Transverse colon (tissue), 4 donors: ENCODE data around the gene RAB11FIP3. TPM values are rescaled to one million over a fixed set of nuclear protein-coding genes. Genes with fewer than 3 reads are reported as not detected.
"Not testable (repeated sequence)": the region's sequence is repeated elsewhere in the genome, so short reads cannot be mapped to it uniquely, and the experiment has no call there.

ENCODE experiments used
- DNase-seq: peaks from one replicate; pipeline ENCODE4 v3.0.0-alpha.2; 2019
- H3K27ac ChIP-seq, 4 donors: fragments of 200-600 bp; sonication (generic); 2 replicates each; pipeline ENCODE4 v1.5.1; 2016 to 2018; ENCODE audit warnings: inconsistent platforms in 4 of 4
- H3K27me3 ChIP-seq: fragments of 200-600 bp; sonication (generic); 2 replicates; pipeline ENCODE4 v1.5.1; 2017; ENCODE audit warnings: inconsistent platforms
- H3K36me3 ChIP-seq, 4 donors: fragments of 200-600 bp; sonication (generic); 2 replicates each; pipeline ENCODE4 v1.5.1; 2017 to 2019; ENCODE audit warnings: inconsistent platforms in 4 of 4
- H3K4me1 ChIP-seq, 4 donors: fragments of 200-600 bp; sonication (generic); 2 replicates each; pipeline ENCODE4 v1.5.1; 2017 to 2020; ENCODE audit warnings: inconsistent platforms in 4 of 4
- H3K4me3 ChIP-seq, 4 donors: fragments of 200-600 bp; sonication (generic); 1 replicate in 1 of 4; 2 replicates in 3 of 4; pipeline versions ENCODE4 v1.5.1 to v1.6.1; 2017 to 2019; ENCODE audit warnings: inconsistent platforms in 4 of 4
- H3K9me3 ChIP-seq, 2 donors: fragments of 200-600 bp; sonication (generic); 2 replicates each; pipeline ENCODE4 v1.5.1; 2017 to 2019; ENCODE audit warnings: inconsistent platforms in 2 of 2
- CTCF ChIP-seq, 5 experiments: fragments of 200-600 bp in 3 of 5; fragments of 450-650 bp in 2 of 5; sonication (generic) in 3 of 5; IDR thresholded peaks; 1 replicate in 2 of 5; 2 replicates in 3 of 5; pipeline ENCODE4 v1.5.1; 2016 to 2017; ENCODE audit warnings: antibody characterized with exemption in 5 of 5, inconsistent platforms in 3 of 5, mild to moderate bottlenecking in 2 of 5, moderate library complexity in 1 of 5
- EP300 ChIP-seq: sonication (generic); formaldehyde crosslinking; IDR thresholded peaks from one replicate; pipeline ENCODE4 v1.6.1; 2017; ENCODE audit warnings: antibody characterized with exemption, low read depth
- POLR2A ChIP-seq: fragments of 450-650 bp; IDR thresholded peaks from one replicate; pipeline ENCODE4 v1.6.1; 2016; ENCODE audit warnings: antibody characterized with exemption, mild to moderate bottlenecking, moderate library complexity
- POLR2AphosphoS5 ChIP-seq, 3 donors: sonication (generic); formaldehyde crosslinking; IDR thresholded peaks; one replicate each; pipeline ENCODE4 v1.6.1; 2016; ENCODE audit warnings: antibody characterized with exemption in 3 of 3
- WGBS, 2 donors: methylation state at CpG; one replicate each; pipeline ENCODE4 v1.1.5; 2018; ENCODE audit warnings: low coverage in 1 of 2; 5-methylcytosine and 5-hydroxymethylcytosine counted together
- in situ Hi-C, 4 donors: fragments of 200-750 bp; cut with MboI; loops; one replicate each; pipeline versions ENCODE4 v1.15.0 to v1.15.1; 2017; ENCODE audit warnings: low sequenced_read_pairs in 3 of 4, low pct_ligation_motif_present in 1 of 4, low pct_unique_long_range_greater_than_20kb in 1 of 4
- intact Hi-C: fragments of 100-400 bp; cut with DNase I; formaldehyde crosslinking; loops from one replicate; pipeline ENCODE4 v1.15.1; 2023; ENCODE audit warnings: low total_unique reads
- total RNA-seq, 4 donors: library from RNA; depleted of rRNA; stranded (reverse); fragments of >200 nt; gene quantifications; one replicate each; pipeline ENCODE4 v1.1.0, GENCODE V29; 2016

Gene RAB11FIP3
- total RNA-seq, 4 donors from 2014 or later: 21.6 to 56.5 (median 42.2) TPM

- H3K36me3 ChIP-seq: no peaks in the 10 kb centered on the region
- DNase-seq: peak; percentile 20
- TF ChIP-seq EP300 (no peak), POLR2A (no peak), CTCF (IDR thresholded peaks at IDR 0.05) (no peak), POLR2AphosphoS5 (IDR thresholded peaks at IDR 0.05) (no peak)
- H3K9me3 ChIP-seq: no peaks in the 10 kb centered on the region
- no peak overlapping the region for H3K4me3 ChIP-seq
- peak overlapping the region in 1 of 4 donors; percentile 61 for H3K27ac ChIP-seq
- H3K27me3 ChIP-seq: no peaks in the 10 kb centered on the region
- in situ Hi-C loops (no loop called here), intact Hi-C loops (no loop called here)
- H3K4me1 ChIP-seq: peaks cover 0 to 8% (median 5%) of the 10 kb centered on the region in 4 donors
- WGBS, 2 donors: 50 to 73% methylated on average over 3 to 6 of the region's 6 CpGs
These were observed 50.6 kb downstream of the RAB11FIP3 start for GRCh38 chr16:476039-476438.

GRCh38 chr16:477301-478157 is 52.1 kb downstream of the RAB11FIP3 start:
- in situ Hi-C loops: no loop called here
- no peak for DNase-seq
- Histone ChIP-seq H3K27ac (no peak overlapping the region), H3K9me3 (no peaks in the 10 kb centered on the region), H3K36me3 (no peaks in the 10 kb centered on the region), H3K4me3 (no peak overlapping the region), H3K27me3 (no peaks in the 10 kb centered on the region), H3K4me1 (peaks cover 0 to 8% (median 5%) of the 10 kb centered on the region in 4 donors)
- intact Hi-C loops: no loop called here
- WGBS, 2 donors: 85 to 93% methylated on average over 3 to 23 of the region's 23 CpGs
- TF ChIP-seq POLR2A: no peak
- TF ChIP-seq EP300: no peak
- no peak for TF ChIP-seq POLR2AphosphoS5 (IDR thresholded peaks at IDR 0.05)
- no peak for TF ChIP-seq CTCF (IDR thresholded peaks at IDR 0.05)

GRCh38 chr16:478287-478686 is 52.8 kb downstream of the RAB11FIP3 start:
- H3K9me3 ChIP-seq, intact Hi-C loops, DNase-seq, H3K4me3 ChIP-seq, H3K27ac ChIP-seq, H3K4me1 ChIP-seq, H3K36me3 ChIP-seq, H3K27me3 ChIP-seq, in situ Hi-C loops: not testable (repeated sequence)
- 76% methylated on average over 10 of the region's 10 CpGs; no CpG with 5 or more reads in 1 of the 2 donors for WGBS, 2 donors

- Histone ChIP-seq H3K36me3 (peaks cover 0 to 4% (median 0%) of the 10 kb centered on the region in 4 donors), H3K27ac (no peak overlapping the region), H3K4me3 (no peak overlapping the region), H3K4me1 (no peaks in the 10 kb centered on the region), H3K27me3 (no peaks in the 10 kb centered on the region), H3K9me3 (no peaks in the 10 kb centered on the region)
- intact Hi-C loops (no loop called here), in situ Hi-C loops (no loop called here)
- 69 to 96% methylated on average over 4 to 28 of the region's 31 CpGs for WGBS, 2 donors
- no peak for DNase-seq
- TF ChIP-seq CTCF (IDR thresholded peaks at IDR 0.05) (no peak), EP300 (no peak), POLR2AphosphoS5 (IDR thresholded peaks at IDR 0.05) (no peak), POLR2A (no peak)
These were observed 57.2 kb downstream of the RAB11FIP3 start for GRCh38 chr16:482468-483185.
